Left cardiac atrium (tissue), 4 donors: ENCODE data around the gene TPK1. TPM values are rescaled to one million over a fixed set of nuclear protein-coding genes. Genes with fewer than 3 reads are reported as not detected.

ENCODE experiments used
- ATAC-seq, 2 donors: fragments of 200-7000 bp; cut with Tn5 transposase; one replicate each; pipeline ENCODE4 v1.9.1; 2020; ENCODE audit warnings: mild to moderate bottlenecking in 2 of 2, moderate library complexity in 2 of 2
- DNase-seq: peaks from one replicate; pipeline ENCODE4 v3.0.0-alpha.2; 2020
- intact Hi-C, 2 donors: fragments of 100-400 bp; cut with DNase I; formaldehyde crosslinking; loops; one replicate each; pipeline versions ENCODE4 v1.14.1 to v1.15.1; 2022 to 2023
- total RNA-seq, 2 donors: library from RNA; stranded (reverse); fragmentation: NEBNext Ultra II Directional; extraction: Animal tissue kit (Norgen Biotek cat#: 25700); gene quantifications; one replicate each; pipeline ENCODE4 v1.2.1, GENCODE V29; 2021
- donor health status: DM: no; HTN: yes; CAD: no.
- donor health status: DM: no; HTN: yes; CAD: no; lungs with severe emphysema.
- donor health status: DM: yes; HTN: yes; CAD: no.
- donor health status: Dilated cardiomyopathy.

TPK1 gene
- total RNA-seq, 2 donors from 2014 or later: 6.9 to 7.3 TPM

DNA sequence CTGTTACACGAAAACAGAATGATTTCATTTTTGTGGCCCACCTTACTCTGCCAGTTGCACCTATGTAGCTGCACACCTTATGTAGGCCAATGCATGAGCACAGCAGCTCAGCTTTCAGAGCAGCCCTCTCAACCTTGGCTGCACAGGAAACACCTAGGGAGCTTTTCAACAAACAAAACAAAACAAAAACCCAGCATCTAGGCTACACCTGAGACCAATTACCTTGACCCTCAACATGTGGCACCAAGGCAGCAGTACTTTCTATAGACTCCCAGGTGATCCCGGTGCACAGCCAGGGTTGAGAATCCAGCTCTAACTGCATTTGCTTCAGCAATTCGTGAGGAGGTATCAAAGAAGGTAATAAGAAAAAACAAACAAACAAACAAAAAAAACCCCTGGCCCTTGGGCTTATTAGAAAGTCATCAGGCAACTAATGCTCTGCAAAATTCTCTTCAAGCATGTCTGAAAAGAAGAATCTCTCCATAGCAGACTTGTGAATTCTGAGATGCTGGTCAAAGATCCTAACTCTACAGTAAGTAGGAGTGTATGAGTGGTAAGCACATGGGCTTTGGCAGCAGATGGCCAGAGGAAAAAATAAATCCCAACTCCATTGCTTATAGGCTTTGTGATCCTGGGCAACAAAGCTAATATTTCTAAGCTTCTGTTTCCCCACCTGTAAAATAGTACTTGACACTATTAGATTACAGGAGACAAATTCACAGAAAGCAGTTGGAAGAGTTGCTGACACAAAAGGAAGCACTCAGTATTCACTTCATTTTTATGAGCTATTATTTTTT lies 318.9 kb downstream of the TPK1 start:
- DNase-seq (no peak), ATAC-seq (no peak)
- intact Hi-C loops: no loop called here

DNA sequence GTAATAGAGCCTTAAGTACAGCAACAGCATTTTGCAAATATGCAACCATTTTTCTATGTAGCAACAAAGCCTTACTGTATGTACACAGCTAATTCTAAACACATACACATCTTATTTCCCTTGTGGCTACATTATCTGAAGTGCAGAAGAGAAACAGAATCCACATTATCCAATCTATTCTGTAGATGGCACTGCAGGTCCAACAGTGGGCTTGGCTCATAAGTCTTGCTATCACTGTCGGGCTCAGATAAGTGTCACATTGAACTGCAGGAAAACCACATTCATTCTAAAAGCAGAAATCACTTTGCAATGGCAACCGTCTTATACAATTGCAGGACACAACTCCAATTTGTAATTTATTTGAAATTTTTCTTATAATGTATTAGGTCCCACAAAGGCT lies 322.5 kb downstream of the TPK1 start:
- ATAC-seq (peak; percentile 49 to 71), DNase-seq (no peak)
- intact Hi-C loops: no loop called here

DNA sequence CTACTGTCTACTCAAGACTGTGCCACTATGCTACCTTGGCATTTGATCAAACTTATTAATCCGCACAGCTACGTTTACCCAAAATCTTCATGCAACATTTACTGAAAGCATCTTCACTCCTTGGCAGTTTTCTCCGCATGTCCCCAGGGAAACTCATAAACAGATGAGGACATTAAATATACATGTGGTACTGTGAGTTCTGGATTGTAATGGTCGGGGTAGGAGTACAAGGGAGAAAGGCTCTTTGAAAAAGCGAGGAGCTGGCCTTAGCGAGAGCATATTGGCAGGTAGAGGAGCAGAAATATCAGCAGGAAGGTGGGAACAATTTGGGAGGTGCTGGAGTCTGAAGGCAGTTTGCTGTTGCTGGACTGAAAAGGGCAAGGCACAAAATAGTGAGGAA lies 325.2 kb downstream of the TPK1 start:
- ATAC-seq (no peak), DNase-seq (no peak)
- intact Hi-C loops: no loop called here

DNA sequence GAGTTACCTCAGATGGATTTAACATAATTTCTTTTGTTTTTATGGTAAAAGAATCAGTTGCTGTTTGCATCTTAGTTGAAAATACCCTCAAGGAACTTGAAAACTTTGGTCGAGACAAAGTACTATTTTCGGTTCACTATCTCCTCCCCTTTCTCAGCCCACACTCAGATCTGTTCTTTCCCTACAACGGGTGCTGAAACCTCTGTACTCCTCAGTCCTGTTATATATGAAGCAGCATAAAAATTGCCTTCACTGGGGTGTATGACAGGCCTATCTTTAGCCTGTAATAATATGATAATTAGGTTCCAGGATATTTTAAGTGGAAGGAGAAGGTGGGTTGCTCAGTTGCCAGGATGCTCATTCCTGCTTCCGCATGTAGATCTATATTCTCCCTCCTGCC lies 327.2 kb downstream of the TPK1 start:
- ATAC-seq: no peak
- DNase-seq: no peak
- intact Hi-C loops: no loop called here

DNA sequence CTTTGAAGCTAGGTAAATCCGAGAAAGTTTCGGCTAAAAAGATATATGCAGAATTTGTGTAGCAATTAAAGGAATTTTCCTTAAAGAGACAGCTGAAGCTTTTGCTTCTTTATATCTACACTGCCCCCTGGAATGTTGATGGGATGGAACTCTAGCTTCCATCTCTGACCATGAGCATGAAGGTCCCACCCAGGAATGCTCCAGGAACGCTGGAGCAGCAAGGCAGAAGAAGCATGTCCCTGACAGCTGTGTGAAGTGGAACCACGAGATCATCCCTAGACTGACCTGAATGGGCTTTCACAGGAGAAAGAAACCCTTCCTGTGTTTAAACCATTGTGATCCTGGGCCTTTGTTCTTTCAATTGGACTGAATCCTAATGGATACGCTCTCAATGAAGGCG lies 332.6 kb downstream of the TPK1 start:
- DNase-seq (no peak), ATAC-seq (no peak)
- intact Hi-C loops: no loop called here

DNA sequence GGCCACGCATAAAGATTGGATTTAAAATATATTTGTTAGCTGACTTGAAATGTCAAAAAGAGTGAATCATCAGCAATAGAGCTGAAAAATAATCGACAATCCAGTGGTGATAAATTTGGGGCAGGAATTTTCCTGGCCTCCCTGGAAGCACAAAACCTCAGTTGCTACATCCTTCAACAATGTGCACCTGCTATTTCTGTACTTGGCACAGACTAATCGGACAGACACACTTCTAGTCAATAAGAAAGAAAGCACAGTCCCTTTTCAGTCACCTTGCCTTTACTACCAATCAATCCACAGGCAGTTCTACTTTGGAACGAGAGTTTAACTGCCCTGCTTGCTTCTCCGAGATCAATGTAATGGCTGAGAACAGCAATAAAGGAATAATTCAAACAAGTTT lies 335.6 kb downstream of the TPK1 start:
- intact Hi-C loops: no loop called here
- no peak for ATAC-seq
- DNase-seq: no peak

DNA sequence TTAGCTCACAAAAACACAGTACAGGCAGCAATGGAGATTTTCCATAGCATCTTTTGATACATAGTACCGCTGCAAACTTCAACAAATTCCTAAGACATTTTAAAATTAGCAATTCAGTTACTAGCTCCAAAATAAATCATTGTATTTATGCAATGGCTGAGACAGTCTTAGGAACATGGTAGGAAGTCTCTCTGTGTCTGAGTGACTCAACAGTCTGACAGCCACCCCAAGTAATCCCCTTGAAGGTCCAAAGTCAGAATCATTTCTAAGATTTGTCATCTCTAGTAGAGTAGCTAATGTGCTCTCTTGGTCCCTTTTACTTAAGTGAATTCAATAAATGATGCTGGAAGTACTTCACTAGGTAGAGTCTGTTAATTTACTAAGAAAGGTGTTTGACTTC lies 338.6 kb downstream of the TPK1 start:
- no peak for ATAC-seq
- intact Hi-C loops: no loop called here
- DNase-seq: no peak

DNA sequence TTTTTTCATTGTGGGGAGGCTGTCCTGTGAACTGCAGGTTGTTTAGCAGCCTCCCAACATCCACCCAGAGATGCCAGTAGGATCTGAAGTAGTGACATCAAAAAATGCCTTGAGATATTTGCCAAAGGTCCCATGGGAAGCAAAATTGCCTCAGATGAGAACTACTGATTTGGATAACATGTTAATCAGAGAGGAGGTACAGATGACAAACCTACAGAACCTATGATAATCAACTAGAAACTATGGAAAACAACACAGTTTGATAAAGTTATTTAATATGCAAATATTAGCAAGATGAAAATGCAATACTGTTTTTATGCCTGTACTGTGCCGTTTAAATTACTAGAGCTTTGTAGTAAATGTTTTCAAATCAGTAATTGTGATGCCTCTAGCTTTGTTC lies 341.5 kb downstream of the TPK1 start:
- DNase-seq (no peak), ATAC-seq (no peak)
- intact Hi-C loops: no loop called here

DNA sequence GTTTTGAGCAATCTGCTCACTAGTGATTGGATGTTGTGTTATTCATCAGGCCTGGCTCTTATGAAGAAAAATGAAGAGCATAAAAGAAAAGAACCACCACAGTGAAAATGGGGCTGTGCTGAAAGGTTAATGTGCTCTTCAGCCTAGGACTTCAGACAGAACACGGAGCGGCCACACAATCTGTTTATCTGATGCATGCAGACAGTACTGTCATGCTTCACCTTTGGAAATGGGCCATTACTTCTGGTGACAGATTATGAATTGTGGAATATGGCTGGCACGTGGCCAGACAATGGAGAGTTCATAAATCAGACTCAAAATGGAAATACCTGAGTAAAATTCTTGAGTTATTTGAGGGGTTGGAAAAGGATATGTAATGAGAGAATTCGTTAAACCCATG lies 346.3 kb downstream of the TPK1 start:
- intact Hi-C loops: no loop called here
- no peak for ATAC-seq
- DNase-seq: no peak

DNA sequence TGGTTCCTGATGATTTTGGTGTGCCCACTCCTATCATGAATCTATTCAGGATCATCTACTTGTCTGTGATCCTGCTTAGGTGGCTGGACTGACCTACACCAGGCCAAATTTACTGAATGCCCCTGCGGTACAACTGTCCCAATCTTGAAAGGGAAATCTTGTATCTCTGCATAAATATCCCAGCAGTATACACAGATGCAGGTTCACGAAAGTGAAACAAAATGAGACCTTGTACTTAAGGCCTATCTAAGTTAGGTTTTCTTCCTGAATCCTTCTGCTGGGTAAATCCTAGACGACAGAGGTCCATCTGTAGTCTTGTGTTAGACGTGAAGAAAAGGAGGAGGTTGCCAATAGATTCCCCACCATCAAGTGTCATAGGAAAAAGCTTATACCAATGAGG lies 346.9 kb downstream of the TPK1 start:
- ATAC-seq: no peak
- intact Hi-C loops: no loop called here
- DNase-seq: no peak

DNA sequence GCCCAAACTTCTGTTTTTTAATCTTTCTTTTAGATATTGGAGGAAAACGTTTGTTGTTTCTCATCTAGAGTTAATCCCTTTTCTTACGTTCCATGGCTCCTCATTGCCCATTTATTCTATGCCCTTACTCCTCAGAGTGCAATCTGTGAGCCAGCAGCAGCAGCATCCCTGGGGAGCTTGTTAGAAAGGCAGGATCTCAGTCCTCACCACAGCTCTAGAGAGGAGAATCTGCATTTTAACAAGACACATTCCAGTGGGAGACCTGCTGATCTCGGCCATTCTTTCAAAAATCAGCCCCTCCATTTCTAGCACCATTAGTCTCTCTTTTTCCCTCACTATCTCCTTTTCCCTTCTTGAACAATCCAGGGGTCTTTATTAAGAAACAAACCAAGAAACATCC lies 348.0 kb downstream of the TPK1 start:
- ATAC-seq (no peak), DNase-seq (no peak)
- intact Hi-C loops: no loop called here

DNA sequence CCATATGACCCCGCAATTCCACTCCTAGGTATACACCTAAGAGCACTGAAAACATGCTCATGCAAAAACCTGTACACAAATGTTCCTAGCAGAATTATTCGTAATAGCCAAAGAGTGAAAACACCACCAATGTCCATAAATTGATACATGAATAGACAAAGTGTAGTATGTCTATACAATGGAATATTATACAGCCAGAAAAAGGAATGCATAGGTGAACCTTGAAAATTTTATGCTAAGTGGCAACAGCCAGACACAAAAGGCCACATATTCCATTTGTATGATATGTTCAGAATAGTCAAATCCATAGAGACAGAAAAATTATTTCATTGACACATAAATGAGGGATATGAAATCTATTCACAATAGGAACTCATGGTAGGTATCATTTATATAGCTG lies 351.4 kb downstream of the TPK1 start:
- intact Hi-C loops: no loop called here
- no peak for ATAC-seq
- DNase-seq: no peak

DNA sequence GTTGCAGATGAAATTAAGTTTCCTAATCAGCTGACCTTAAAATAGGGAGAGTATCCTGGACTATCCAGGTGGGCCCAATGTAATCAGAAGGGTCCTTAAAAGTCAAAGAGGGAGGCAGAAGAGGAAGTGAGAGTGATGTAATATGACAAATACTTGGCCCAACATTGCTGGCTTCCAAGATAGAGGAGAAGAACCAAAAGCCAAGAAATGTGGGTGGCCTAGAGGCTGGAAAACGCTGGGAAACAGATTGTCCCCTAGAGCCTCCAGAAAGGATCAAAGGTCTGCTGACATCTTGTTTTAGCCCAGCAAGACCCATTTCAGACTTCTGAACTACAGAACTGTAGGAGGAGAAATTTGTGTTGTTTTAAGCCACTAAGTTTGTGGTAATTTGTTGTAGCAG lies 352.7 kb downstream of the TPK1 start:
- ATAC-seq: peak in 1 of 2 donors; percentile 34
- intact Hi-C loops: no loop called here

DNA sequence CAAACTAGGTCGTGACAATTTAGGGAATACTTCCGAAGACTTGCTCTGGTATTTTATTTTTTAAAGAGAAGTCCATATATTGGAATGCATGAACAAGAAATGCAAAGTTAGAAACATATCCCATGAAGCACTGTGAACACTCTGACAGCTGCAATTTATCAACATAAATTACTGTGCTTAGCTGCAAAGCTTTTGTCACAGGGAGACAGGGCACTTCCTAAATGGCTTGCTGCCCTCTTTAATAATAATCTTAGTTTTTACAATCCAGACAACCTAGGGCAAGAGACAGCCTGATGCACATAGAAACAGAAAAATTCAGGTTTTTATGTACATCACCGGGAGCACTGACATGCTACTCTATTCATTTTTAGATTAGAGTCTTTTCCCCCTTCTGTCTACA lies 354.0 kb downstream of the TPK1 start:
- ATAC-seq (peak in 1 of 2 donors; percentile 15), DNase-seq (no peak)
- intact Hi-C loops: no loop called here

More for the DNA sequence above, 352.7 kb downstream of the TPK1 start:
- DNase-seq: no peak

DNA sequence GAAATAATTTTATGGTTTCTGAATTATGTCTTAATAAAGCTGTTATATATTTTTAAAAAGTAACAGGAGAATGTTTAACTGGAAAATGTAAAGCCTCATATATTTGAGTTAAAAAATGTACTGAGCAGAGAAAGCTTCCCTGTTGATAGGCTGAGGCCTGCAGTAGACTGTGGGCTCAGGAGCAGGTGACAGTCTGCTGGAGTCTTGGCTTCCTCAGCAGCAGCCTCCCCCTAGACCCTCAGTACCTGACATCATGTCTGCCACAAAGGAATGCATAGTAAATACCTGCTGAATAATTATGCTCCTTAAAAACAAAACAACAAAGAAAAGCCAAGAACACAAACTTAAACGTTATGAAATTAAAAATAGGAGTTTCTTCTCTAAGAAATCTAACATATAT lies 358.5 kb downstream of the TPK1 start:
- no peak for DNase-seq
- no peak for ATAC-seq
- intact Hi-C loops: no loop called here

DNA sequence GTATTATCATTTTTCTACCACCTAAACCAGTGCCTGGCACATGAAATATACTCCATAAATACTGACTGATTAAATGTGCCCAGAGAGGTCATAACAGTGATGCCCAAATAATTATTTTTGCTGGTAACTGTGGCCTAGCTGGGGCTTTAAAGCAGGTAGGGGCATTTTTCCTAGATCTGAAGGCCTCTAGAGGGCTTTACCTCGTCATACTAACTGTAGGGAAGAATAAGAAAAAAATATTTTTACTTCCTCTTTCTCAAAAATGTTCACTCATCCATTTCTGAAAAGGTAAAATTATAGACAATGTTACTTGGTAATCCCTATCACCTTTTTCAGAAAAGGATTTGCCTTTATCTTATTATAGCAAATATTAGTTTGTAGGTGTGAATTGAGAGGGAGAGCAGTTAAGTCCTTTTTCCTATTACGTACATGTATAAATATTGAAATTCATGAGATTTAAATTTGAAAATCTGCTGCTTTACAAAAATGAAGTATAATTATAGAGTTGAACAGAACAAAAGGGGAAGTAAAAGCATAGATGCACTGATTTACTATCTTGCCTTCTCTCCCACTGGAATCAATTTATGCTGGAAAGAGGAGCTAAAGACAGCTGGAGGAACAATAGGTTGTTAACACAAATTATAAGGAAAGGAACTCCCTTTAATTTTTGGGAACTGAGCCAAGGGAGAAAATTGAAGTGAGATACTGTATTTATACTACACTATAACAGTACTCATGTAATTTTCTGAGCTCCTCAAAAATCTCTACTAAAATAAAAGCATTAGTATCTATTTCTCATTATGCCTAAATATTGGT lies 360.8 kb downstream of the TPK1 start:
- ATAC-seq: no peak
- intact Hi-C loops: no loop called here
- no peak for DNase-seq

DNA sequence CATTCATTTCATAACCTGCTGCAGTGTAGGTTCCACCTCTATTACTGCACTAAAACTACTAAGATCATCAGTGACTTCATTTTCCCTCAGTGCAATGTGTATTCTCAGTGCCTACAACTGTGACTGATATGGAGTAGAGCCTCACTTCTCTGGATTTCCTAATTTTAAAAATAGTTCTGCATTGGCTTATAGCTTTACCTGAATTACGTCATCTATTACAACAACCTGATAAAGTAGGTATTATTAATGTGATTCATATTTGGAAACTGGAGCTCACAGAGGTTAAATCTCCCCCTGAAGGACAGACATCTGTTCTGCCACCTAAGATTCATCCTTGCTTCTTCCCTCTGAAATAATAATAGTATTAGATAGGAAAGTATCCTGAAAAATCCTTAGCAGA lies 361.5 kb downstream of the TPK1 start:
- ATAC-seq: no peak
- no peak for DNase-seq
- intact Hi-C loops: no loop called here

DNA sequence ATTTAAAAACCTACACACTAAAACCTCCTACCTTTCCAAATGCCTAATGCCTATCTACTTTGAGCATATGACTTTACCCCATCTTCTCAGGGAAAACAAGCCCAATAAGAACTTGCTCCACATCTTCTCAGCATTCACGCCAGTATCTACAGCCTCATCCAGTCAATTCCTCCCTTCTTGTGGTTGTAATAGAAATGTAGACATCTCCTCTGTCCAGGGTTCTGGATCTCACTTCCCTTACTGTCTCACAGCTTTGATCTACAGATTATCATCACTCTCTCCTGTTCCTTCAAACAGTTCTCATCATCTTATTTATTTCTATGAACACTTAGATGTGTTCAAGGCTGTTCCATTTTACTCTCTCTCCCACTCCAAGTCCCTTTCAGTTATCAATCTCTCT lies 361.9 kb downstream of the TPK1 start:
- ATAC-seq (no peak), DNase-seq (no peak)
- intact Hi-C loops: no loop called here

DNA sequence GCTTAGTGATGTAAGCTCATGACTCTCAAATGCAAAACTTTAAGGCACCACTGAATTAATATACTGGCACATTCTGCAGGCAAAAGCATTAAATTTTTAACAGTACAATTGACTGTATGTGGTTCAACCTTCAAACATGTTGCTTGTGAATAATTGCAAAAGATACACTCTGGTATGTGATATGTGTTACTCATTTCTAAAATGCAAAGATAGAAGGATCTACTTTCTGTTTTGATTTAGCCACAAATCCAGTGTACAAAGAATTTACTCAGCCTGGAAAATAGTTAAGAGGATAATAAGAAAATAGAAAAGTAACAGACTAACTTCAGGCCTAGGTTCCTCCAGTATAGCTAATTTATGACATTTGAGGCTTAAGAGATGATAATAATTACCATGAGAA lies 365.8 kb downstream of the TPK1 start:
- no peak for DNase-seq
- ATAC-seq: peak in 1 of 2 donors; percentile 56
- intact Hi-C loops: no loop called here

DNA sequence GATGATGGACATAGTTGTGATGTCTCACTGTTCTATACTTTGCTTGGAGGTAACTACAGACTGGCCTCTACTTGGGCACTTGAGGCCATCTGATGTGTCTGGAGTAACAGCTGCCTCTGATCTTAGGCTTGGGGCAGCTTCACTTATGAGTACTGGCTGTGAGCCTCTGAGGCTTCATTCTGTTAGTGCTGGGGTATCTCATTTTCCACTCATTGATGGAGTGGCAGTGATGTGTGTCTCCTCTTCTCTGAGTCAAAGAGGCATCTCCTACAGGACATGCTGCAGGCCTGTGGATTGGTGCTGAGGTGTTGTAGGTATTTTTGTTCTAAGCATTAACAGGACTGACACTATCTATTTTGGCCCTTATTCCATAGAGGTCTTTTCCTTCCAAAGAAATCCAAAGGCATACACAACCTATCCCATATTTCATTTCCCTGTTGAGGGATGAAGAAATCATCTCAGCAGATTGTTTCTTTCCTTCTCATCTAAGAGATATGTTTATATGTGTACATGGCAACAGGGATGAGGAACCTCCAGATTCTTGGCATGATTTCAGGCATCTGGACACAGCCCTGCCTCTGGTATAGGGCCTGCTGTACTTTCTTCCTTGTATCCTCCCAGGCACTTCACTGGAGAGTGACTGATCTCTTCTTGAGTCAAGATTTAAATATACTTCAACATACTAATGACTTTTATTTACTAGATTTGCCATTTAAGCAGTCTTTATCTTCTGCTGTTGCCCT lies 366.7 kb downstream of the TPK1 start:
- ATAC-seq: peak in 1 of 2 donors; percentile 94
- intact Hi-C loops: no loop called here

More for the DNA sequence above, 366.7 kb downstream of the TPK1 start:
- no peak for DNase-seq
